C4-2B (cell line): ENCODE data around the gene MYO15B.

Experiments
- CTCF ChIP-seq: fragments of 450-650 bp; conservative IDR thresholded peaks from 2 replicates; pipeline ENCODE4 v1.5.1; 2017; ENCODE audit warnings: mild to moderate bottlenecking
- ZFX ChIP-seq: fragments of 450-650 bp; IDR thresholded peaks from 2 replicates; pipeline ENCODE4 v1.6.1; 2017

GRCh38 chr17:75558666-75559530 is 28.7 kb upstream of the MYO15B start:
- TF ChIP-seq CTCF (no peak), ZFX (no peak)
